Breast epithelium (tissue), 3 donors: Measurements from ENCODE around the gene GTPBP1.

Experiments
- POLR2A ChIP-seq: fragments of 450-650 bp; IDR thresholded peaks from one replicate; pipeline ENCODE4 v1.6.1; 2016; ENCODE audit warnings: antibody characterized with exemption, mild to moderate bottlenecking, moderate library complexity
- TF ChIP-seq, protein P1 (sequence below), 3 donors: fragments of 450-650 bp; IDR thresholded peaks; one replicate each; pipeline ENCODE4 v1.5.1; 2016 to 2017; ENCODE audit warnings: antibody characterized with exemption in 3 of 3, mild to moderate bottlenecking in 3 of 3, moderate library complexity in 3 of 3

DNA sequence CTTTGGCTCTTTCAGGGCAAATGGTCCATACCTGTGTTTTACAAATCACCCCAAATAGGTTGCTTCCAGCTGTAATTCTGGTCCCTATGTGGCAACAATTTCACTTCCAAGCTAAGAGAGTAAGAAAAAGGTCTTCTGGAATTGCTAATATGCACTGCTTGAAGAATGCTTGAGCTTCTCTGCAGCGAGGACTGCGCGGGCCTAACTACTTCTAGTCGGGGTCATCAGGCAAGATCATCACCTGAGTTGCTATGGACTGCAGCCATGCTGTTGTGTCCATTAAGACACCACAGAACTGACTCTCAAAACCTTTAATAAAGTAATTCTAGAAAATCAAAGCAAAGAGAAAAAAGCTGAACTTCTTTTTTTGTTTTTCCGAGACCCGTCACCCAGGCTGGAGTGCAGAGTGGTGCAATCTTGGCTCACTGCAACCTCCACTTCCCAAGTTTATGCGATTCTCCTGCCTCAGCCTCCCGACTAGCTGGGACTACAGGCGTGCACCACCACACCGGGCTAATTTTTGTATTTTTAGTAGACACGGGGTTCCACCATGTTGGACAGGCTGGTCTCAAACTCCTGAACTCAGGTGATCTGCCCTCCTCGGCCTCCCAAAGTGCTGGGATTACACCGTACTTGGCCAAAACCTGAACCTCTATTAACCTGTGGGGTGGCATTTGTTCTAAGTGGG lies 7.2 kb upstream of the GTPBP1 start:
- TF ChIP-seq, protein P1, sequence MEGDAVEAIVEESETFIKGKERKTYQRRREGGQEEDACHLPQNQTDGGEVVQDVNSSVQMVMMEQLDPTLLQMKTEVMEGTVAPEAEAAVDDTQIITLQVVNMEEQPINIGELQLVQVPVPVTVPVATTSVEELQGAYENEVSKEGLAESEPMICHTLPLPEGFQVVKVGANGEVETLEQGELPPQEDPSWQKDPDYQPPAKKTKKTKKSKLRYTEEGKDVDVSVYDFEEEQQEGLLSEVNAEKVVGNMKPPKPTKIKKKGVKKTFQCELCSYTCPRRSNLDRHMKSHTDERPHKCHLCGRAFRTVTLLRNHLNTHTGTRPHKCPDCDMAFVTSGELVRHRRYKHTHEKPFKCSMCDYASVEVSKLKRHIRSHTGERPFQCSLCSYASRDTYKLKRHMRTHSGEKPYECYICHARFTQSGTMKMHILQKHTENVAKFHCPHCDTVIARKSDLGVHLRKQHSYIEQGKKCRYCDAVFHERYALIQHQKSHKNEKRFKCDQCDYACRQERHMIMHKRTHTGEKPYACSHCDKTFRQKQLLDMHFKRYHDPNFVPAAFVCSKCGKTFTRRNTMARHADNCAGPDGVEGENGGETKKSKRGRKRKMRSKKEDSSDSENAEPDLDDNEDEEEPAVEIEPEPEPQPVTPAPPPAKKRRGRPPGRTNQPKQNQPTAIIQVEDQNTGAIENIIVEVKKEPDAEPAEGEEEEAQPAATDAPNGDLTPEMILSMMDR (IDR thresholded peaks at IDR 0.05): no peak
- TF ChIP-seq POLR2A: no peak
